GM20000 (cell line): ENCODE measurements around the gene CSMD2.

ENCODE experiments used
- DNase-seq: peaks from one replicate; pipeline ENCODE4 v3.0.0; 2012; ENCODE audit warnings: low spot score
- TF ChIP-seq, protein P1 (sequence below): IDR thresholded peaks from 2 replicates; pipeline ENCODE4 v1.5.1; 2012; ENCODE audit warnings: mild to moderate bottlenecking, control low read depth; ENCODE audit errors: extremely low read depth, missing control alignments

Gene CSMD2

GRCh38 chr1:33547576-33547975 is 617.5 kb downstream of the CSMD2 start:
- TF ChIP-seq, protein P1, sequence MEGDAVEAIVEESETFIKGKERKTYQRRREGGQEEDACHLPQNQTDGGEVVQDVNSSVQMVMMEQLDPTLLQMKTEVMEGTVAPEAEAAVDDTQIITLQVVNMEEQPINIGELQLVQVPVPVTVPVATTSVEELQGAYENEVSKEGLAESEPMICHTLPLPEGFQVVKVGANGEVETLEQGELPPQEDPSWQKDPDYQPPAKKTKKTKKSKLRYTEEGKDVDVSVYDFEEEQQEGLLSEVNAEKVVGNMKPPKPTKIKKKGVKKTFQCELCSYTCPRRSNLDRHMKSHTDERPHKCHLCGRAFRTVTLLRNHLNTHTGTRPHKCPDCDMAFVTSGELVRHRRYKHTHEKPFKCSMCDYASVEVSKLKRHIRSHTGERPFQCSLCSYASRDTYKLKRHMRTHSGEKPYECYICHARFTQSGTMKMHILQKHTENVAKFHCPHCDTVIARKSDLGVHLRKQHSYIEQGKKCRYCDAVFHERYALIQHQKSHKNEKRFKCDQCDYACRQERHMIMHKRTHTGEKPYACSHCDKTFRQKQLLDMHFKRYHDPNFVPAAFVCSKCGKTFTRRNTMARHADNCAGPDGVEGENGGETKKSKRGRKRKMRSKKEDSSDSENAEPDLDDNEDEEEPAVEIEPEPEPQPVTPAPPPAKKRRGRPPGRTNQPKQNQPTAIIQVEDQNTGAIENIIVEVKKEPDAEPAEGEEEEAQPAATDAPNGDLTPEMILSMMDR, result no peak
- DNase-seq, result no peak

GRCh38 chr1:33541966-33542365 is 623.1 kb downstream of the CSMD2 start:
- TF ChIP-seq, protein P1, result no peak
- DNase-seq, result no peak

DNA sequence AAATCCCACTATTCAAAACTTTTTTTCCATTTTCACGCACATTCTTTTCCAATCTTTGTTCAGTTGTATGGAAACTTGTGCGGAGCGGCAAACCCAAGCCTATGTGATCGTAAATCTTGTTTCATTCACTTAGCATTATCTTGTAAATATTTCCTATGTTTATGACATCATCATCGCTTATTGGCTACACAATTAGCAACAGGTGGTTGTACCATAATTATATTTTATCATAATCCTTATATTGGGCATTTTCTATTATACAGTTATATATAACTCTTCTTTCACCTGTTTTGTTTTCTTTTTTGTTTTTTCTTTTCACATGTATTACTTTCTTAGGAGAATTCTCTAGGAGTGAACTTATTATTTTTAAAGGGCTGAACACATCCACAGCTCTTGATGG is 627.1 kb downstream of the CSMD2 start:
- DNase-seq, result no peak
- TF ChIP-seq, protein P1, result no peak

DNA sequence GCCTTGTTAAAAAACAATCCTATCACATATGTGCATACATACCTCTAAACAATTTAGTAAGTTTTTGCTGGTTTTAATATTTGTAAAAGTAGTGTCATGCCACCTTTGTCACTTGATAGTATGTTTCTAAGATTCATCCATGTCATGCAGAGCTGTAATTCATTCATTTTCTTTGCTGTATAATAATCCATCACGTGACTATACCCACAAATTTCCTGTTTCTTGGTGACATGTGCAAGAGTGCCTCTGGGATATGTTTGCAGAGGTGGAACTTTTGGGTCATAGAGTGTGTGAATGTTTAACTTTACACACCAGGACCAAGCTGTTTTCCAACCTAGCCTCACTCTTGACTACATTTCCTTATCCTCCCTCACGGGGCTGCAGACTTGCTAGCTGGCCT is 629.7 kb downstream of the CSMD2 start:
- DNase-seq, result no peak
- TF ChIP-seq, protein P1, result no peak

GRCh38 chr1:33532936-33533335 is 632.1 kb downstream of the CSMD2 start:
- TF ChIP-seq, protein P1, result no peak
- DNase-seq, result no peak

DNA sequence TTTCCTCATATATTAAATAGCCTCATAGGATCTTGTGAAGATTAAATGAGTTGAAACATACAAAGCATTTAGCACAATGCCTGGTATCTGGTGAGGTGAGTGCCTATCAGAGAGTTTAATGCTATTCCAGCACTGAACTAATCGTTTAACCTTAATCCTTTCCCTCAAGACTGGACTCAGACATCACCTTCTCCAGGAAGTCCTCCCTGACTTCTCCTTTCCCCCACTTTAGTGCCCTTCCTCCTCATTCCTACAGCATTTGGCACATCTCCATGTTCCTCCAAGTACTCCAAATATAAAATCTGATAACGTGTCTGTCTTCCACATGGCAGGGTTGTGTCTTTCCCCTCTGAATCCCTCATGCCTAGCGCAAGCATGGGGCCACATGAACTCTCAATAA is 632.8 kb downstream of the CSMD2 start:
- TF ChIP-seq, protein P1, result no peak
- DNase-seq, result no peak

DNA sequence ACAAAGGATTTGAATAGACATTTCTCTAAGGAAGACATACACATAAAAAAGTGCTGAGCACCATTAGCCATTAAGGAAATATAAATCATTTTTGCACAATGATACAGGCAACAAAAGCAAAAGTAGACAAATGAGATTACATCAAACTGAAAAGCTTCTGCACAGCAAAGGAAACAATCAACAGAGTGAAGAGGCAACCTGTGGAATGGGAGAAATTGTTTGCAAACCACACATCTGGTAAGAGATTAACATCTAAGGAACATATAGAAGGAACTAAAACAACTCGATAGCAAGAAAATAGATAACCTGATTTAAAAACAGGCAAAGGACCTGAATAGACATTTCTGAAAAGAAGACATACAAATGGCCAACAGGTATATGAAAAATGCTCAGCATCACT is 635.1 kb downstream of the CSMD2 start:
- DNase-seq, result no peak
- TF ChIP-seq, protein P1, result no peak
